ENCODE results near the gene GABRB3.

GABRB3 gene

DNA sequence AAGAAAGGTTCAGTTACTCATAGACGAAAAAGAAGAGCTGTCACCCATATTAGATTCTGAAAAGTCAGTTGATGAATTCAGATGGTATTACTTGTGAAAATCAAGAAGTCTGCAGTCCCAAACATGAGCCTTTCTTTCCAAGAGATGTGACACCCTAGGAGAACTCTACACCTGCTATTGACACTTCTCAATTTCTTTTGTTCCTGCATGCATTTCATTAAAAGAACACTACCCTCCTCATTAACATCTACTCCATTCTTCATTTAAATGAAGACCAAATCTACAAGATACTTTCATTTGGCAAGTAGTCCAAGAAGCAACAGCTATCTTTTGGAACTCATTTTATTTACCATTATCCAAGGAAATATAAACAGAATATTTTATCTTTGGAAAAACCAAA, 6.6 kb downstream of the GABRB3 start:
- H3K27me3 Mint-ChIP-seq (ENCODE audit: low read depth), result peaks cover 4% of the 10 kb centered on the region
- H3K4me1 Mint-ChIP-seq (ENCODE audit: low read depth), result no peaks in the 10 kb centered on the region
- H3K9me3 Mint-ChIP-seq, result peaks cover 4% of the 10 kb centered on the region
- H3K4me3 Mint-ChIP-seq, result no peak overlapping the region
- no peaks in the 10 kb centered on the region for H3K36me3 Mint-ChIP-seq (ENCODE audit: low read depth)
- H3K27ac Mint-ChIP-seq, result no peak overlapping the region

DNA sequence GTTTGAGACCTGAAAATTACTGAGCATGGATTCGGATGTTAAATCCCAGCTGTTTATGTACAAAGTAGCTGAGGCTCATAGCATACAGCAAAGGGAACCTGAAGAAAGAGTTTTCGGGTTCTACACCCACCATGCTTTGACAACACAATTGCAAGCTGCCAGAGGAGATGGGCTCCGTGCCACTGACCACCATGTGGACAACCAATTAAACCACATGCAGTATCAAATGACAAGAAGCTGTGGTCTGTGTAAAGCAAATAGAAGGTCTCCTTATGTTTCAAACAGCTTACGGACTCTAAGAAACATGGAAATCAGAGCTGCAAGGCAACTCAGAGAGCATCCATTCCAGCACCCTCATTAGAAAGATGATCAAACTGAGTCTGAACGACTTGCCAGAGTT, 12.9 kb downstream of the GABRB3 start:
- H3K4me3 Mint-ChIP-seq, result no peak overlapping the region
- no peaks in the 10 kb centered on the region for H3K27me3 Mint-ChIP-seq (ENCODE audit: low read depth)
- H3K27ac Mint-ChIP-seq, result no peak overlapping the region
- peaks cover 16% of the 10 kb centered on the region for H3K9me3 Mint-ChIP-seq
- H3K4me1 Mint-ChIP-seq (ENCODE audit: low read depth), result no peaks in the 10 kb centered on the region
- no peaks in the 10 kb centered on the region for H3K36me3 Mint-ChIP-seq (ENCODE audit: low read depth)

DNA sequence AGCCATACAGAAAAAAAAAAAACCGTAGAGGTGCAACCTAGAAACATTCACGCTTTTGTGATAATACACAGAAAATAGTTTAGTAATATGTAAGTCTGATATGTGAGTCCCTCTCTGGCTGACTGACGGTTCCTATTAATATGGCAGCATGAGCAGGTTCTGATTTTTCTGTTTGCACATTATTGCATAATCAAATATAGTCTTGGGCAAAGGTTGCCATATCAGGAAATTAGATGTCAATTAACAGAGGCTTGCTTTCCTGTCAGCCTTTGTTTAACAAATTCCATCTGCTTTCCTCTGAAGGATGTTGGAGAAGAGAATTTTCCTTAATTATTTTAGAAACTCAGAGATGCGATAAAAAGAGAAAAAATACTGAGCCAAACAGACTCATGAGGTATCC, 14.8 kb downstream of the GABRB3 start:
- no peaks in the 10 kb centered on the region for H3K4me1 Mint-ChIP-seq (ENCODE audit: low read depth)
- no peak overlapping the region for H3K4me3 Mint-ChIP-seq
- peaks cover 26% of the 10 kb centered on the region for H3K9me3 Mint-ChIP-seq
- H3K27ac Mint-ChIP-seq, result no peak overlapping the region
- no peaks in the 10 kb centered on the region for H3K36me3 Mint-ChIP-seq (ENCODE audit: low read depth)
- H3K27me3 Mint-ChIP-seq (ENCODE audit: low read depth), result no peaks in the 10 kb centered on the region

DNA sequence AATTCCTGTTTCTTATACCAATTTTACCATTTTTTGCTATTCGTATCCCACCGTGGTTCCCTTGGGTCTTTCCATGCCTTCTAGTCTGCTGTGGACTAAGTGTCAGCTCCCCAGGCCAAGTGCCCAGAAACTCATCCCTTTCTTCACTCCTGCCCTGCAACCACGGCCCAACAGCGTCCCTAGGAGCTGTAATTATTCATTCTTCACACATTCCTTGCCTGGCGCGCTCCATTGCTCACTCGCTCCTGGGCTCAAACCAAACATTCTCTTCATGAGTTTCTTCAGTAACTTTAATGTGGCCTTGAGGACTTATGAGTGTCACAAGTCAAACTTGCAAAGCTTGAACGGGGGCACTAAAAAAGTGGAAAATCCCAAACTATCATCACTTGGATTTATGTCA, 15.7 kb downstream of the GABRB3 start:
- Mint-ChIP-seq H3K4me3 (no peak overlapping the region), H3K36me3 (ENCODE audit: low read depth) (no peaks in the 10 kb centered on the region), H3K27me3 (ENCODE audit: low read depth) (no peaks in the 10 kb centered on the region), H3K9me3 (peaks cover 25% of the 10 kb centered on the region), H3K4me1 (ENCODE audit: low read depth) (no peaks in the 10 kb centered on the region), H3K27ac (no peak overlapping the region)

DNA sequence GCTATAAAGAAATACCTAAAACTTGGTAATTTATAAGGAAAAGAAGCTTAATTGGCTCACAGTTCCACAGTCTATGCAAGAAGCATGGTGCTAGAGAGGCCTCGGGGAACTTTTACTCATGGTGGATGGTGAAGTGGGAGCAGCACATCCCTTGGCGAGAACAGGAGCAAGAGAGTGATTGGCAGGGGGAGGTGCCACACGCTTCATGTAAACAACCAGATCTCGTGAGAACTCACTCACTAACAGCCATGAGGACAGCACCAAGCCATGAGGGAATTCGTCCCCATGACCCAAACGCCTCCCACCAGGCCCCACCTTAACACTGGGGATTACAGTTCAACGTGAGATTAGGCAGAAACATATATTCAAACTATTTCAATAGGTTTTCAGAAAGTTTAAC, 28.0 kb downstream of the GABRB3 start:
- H3K27ac Mint-ChIP-seq, result no peak overlapping the region
- H3K36me3 Mint-ChIP-seq (ENCODE audit: low read depth), result peaks cover 1% of the 10 kb centered on the region
- no peak overlapping the region for H3K4me3 Mint-ChIP-seq
- no peaks in the 10 kb centered on the region for H3K4me1 Mint-ChIP-seq (ENCODE audit: low read depth)
- peaks cover 36% of the 10 kb centered on the region for H3K9me3 Mint-ChIP-seq
- no peaks in the 10 kb centered on the region for H3K27me3 Mint-ChIP-seq (ENCODE audit: low read depth)

DNA sequence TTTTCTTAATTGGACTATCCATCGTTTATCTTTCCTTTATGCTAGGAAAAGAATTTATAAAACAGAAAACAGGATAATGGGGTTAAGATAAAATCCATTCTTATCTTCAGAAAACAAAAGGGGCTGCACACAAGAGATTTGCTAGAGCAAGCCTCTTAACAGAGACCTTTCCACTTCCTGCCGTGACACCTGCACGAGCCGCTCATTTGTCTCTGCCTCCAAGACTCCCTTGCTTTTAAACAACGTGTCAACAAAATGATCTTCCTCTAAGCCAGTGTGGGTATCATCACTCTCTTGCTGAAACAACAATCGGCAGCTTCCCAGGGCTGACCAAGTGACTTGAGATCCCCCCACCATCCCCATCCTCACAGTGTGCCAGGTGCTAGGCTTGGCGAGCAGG, 33.1 kb downstream of the GABRB3 start:
- Mint-ChIP-seq H3K36me3 (ENCODE audit: low read depth) (peaks cover 1% of the 10 kb centered on the region), H3K4me3 (no peak overlapping the region), H3K27me3 (ENCODE audit: low read depth) (no peaks in the 10 kb centered on the region), H3K27ac (no peak overlapping the region), H3K4me1 (ENCODE audit: low read depth) (no peaks in the 10 kb centered on the region), H3K9me3 (peaks cover 35% of the 10 kb centered on the region)

DNA sequence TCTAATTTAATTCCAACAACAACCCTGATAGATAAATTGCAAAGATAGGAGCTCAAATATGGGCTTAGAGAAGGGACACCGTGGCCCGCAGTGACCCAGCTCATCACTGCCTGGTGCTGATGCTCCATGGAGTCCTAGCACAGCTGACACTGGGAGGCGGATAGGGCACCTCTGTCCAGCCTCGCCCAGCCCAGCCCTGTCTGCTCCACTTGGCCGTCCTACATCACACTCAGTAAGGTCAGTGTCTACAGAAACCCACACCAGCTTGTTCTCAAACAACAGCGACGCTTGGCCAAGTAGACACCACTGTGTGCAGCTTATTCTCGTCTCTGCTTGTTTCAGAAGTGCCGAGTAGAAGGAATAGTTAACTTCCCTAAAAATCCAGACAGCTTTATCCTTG, 33.9 kb downstream of the GABRB3 start:
- Mint-ChIP-seq H3K4me3 (no peak overlapping the region), H3K27ac (no peak overlapping the region), H3K27me3 (ENCODE audit: low read depth) (no peaks in the 10 kb centered on the region), H3K4me1 (ENCODE audit: low read depth) (no peaks in the 10 kb centered on the region), H3K36me3 (ENCODE audit: low read depth) (peaks cover 1% of the 10 kb centered on the region), H3K9me3 (peaks cover 33% of the 10 kb centered on the region)

DNA sequence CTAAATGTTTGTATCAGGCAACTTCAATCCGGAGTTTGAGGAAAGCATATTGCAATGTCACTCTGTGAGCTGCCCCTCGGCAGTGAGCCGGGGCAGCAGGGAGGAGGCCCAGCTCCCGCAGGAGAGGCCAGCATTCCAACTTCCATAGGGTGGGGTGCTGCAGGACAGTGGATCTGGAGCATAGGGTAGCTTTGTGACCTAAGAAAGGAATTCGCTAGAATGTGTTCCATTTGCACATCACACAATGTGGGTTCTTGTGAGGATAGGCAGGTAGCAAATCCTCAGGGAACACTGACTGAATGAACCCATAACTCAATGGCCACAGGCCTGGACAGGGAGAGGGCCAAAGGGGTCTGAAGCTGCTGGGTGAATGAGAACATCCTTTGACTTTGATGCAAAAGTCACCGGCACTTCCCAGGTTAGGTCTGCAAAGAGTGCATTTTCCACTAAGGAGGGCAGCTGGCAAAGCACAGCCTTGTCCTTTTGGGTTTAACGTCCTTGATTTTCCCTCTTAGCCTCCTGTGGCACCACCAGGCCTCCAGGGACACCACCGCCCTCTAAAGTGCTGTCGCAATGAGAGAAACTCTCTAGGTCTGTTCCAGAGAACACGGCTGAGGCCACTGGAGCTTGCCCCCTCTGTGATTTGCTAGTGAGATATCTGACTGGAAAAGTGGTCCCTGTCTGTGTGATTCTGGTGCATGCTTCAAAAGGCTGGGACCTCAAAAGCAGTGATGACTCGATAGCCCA, 36.2 kb downstream of the GABRB3 start:
- Mint-ChIP-seq H3K36me3 (ENCODE audit: low read depth) (no peaks in the 10 kb centered on the region), H3K27me3 (ENCODE audit: low read depth) (no peaks in the 10 kb centered on the region), H3K4me1 (ENCODE audit: low read depth) (no peaks in the 10 kb centered on the region), H3K9me3 (peaks cover 37% of the 10 kb centered on the region), H3K4me3 (no peak overlapping the region), H3K27ac (no peak overlapping the region)

DNA sequence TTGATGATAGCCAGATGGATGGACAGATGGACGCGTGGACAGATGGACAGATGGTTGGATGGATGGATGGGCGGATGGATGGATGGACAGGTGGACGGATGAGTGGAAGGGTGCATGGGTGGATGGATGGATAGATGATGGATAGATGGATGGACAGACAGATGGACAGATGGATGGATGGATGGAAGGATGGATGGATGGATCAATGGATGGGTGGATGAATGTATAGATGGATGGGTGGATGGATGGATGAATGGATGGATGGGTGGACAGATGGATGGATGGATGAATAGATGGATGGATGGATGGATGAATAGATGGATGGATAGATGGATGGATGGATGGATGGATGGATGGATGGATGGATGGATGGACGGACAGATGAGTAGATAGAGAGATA, 40.9 kb downstream of the GABRB3 start:
- Mint-ChIP-seq H3K27me3 (ENCODE audit: low read depth) (no peaks in the 10 kb centered on the region), H3K9me3 (peaks cover 33% of the 10 kb centered on the region), H3K36me3 (ENCODE audit: low read depth) (no peaks in the 10 kb centered on the region), H3K4me3 (no peak overlapping the region), H3K27ac (no peak overlapping the region), H3K4me1 (ENCODE audit: low read depth) (no peaks in the 10 kb centered on the region)

DNA sequence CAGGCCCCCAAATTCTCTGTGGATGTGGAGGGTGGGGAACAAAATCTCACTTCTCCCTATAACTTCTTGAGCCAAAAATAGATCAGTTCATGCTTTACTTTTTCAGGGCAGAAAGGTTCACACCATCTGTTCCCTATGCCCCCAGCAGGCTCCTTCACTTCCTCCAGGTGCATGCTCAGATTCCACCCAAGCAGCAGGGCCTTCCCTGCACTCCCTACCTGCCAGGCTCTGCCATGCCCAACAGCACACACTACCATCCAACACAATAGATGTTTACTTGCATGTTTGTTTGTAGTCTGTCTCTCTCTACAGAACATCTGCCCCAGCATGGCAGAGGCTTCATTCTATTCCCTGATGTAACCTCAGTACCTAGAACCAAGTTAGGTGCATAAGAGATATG, 43.3 kb downstream of the GABRB3 start:
- Mint-ChIP-seq H3K4me3 (no peak overlapping the region), H3K36me3 (ENCODE audit: low read depth) (no peaks in the 10 kb centered on the region), H3K4me1 (ENCODE audit: low read depth) (no peaks in the 10 kb centered on the region), H3K27ac (no peak overlapping the region), H3K27me3 (ENCODE audit: low read depth) (no peaks in the 10 kb centered on the region), H3K9me3 (peaks cover 38% of the 10 kb centered on the region)

DNA sequence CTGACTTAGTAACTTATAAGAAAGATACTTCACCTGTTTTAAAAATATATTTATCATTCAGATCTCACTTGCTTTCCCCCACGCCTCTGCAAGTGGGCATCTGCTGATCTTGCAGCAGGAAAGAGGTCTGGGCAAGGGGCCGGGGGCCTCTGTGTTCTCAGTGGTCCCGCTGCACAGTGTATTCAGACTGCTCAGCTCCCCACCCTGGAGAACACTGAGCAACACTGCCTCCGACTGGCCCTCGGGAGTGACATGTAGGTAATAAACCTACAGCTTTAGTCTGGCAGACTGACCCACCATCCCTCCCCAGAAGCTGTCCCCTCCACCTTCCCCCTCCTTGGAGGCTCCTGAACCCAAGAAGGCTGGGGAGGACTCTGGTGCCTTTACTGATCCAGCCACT, 43.8 kb downstream of the GABRB3 start:
- peaks cover 39% of the 10 kb centered on the region for H3K9me3 Mint-ChIP-seq
- H3K27me3 Mint-ChIP-seq (ENCODE audit: low read depth), result no peaks in the 10 kb centered on the region
- H3K36me3 Mint-ChIP-seq (ENCODE audit: low read depth), result no peaks in the 10 kb centered on the region
- no peak overlapping the region for H3K4me3 Mint-ChIP-seq
- H3K4me1 Mint-ChIP-seq (ENCODE audit: low read depth), result no peaks in the 10 kb centered on the region
- H3K27ac Mint-ChIP-seq, result no peak overlapping the region

DNA sequence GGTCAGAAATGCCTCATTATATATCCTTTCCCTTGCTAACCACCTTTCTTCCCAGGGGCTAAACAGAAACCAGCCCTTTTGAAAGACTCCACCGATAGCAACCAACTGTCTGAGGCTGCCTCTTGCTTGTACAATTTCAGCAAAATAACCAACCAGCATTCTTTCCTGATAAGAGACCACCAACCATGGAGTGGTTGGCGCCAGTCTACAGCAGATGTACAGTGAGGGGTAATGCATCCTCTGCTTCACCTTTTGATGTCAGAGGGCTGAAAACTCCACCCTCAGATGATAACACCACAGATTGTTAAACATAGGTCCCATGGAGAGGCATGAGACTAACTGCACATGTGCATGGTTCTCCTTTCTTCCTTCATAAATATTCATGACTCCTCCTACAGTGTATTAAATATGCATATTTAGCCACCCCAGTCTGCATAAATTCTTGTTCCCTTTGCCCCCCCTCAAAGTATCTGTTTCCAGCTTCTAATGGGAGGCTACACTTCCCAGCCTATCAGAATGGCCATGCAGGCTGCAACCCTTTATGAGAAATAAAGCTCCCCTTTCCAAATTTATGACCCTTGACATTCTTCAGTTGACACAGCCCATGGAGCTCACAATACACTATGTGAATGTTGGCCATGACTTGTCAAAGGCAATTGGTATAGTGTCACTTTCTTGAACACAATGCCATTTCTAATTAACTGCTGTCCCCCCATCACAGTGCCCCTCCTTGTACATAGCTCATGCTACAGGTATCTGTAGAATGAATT, 48.3 kb downstream of the GABRB3 start:
- Mint-ChIP-seq H3K4me3 (no peak overlapping the region), H3K27me3 (ENCODE audit: low read depth) (no peaks in the 10 kb centered on the region), H3K36me3 (ENCODE audit: low read depth) (no peaks in the 10 kb centered on the region), H3K9me3 (peaks cover 25% of the 10 kb centered on the region), H3K4me1 (ENCODE audit: low read depth) (no peaks in the 10 kb centered on the region), H3K27ac (no peak overlapping the region)

DNA sequence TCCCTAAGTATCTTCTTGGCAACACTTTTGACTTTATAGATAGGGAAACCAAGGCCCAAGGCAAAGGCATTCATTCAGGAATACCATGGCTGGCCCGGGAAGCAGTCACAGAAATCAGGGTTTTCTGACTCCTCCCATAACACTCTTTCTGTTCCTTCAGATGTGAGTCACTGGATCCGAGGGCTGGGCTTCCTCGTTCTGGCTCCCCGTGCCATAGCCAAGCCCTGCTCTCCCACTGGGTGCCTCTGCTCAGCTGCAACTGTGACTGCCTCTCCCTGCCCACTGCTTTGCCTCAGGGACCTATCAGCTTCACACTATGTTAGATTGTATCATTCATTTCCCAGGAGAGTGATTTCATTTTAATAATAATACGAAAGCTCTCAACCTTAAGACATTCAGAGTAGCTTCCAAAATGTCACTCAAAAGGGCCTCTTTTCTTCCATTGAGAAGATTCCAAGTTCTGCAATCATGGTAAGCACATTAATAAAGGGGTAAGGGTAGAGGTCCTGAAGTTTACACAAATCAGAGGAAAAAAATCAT, 50.2 kb downstream of the GABRB3 start:
- Mint-ChIP-seq H3K27ac (no peak overlapping the region), H3K4me1 (ENCODE audit: low read depth) (no peaks in the 10 kb centered on the region)

DNA sequence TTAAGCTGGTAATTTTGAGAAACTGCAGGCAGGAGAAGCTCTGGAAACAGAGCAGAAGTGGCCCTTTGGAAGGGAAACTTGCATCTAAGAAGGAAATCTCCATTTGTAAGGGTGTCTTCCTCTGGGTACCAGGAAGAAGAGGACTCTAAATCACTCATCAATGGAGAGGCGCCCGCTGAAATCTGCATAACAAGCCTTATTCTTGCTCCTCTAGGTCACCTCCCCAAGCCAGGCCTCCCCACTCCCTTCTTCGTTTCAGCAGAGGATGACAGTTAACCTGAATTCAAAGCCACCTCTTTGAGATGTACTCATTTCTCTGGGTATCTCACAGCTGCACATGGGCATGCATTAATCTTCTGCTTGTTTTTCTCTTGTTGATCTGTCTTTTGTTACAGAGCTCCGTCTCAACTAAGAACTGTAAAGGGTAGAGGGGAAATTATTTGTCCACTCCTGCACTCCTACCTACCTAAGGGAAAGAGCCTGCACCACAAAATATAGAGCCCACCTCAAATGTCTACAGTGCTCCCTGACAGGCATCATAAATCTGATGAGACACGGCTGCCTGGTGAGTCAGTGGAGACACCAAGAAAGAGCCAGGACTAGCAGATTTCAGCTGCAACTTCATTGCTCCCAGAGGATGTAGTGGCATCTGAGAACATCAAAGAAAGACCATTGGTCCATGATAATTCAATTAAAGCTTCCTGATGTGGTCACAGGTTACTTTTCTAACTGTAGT, 51.5 kb downstream of the GABRB3 start:
- Mint-ChIP-seq H3K27ac (no peak overlapping the region), H3K4me1 (ENCODE audit: low read depth) (no peaks in the 10 kb centered on the region), H3K36me3 (ENCODE audit: low read depth) (no peaks in the 10 kb centered on the region), H3K9me3 (peaks cover 33% of the 10 kb centered on the region), H3K4me3 (no peak overlapping the region), H3K27me3 (ENCODE audit: low read depth) (no peaks in the 10 kb centered on the region)

More for the DNA sequence above, 50.2 kb downstream of the GABRB3 start:
- H3K27me3 Mint-ChIP-seq (ENCODE audit: low read depth), result no peaks in the 10 kb centered on the region
- peaks cover 30% of the 10 kb centered on the region for H3K9me3 Mint-ChIP-seq
- H3K4me3 Mint-ChIP-seq, result no peak overlapping the region
- H3K36me3 Mint-ChIP-seq (ENCODE audit: low read depth), result no peaks in the 10 kb centered on the region

All from T-helper 1 cell treated with Interleukin-12 subunit alpha and Interleukin-12 subunit beta and Interleukin-4 antibody, amounts not matched to agents 30 μg/mL and 1 μg/mL, for 36 hours (primary cell).